Stimulated activated CD8-positive, alpha-beta memory T cell treated with anti-CD3 and anti-CD28 coated beads, Interleukin-4, amount 100 ng/mL, for 4 hours (primary cell): ENCODE results near the gene DHX16.

Experiments used
- DNase-seq, 2 donors: peaks; one replicate each; pipeline ENCODE4 v3.0.0-alpha.2; 2020; ENCODE audit warnings: low read depth in 2 of 2, low spot score in 1 of 2

Gene DHX16

DNA sequence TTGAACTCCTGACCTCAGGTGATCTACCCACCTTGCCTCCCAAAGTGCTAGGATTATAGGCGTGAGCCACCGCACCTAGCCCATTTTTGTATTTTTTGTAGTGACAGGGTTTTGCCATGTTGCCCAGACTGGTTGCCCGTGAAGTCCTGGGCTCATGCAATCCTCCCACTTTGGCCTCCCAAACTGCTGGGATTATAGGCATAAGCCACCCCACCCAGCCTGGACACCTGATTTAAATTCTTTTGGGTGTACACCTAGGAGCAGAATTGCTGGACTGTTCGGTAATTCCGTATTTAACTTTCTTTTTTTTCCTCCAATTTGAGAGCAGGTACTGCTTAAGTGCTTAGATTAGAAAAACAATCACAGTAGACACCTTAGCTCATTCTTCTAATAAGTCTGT, 23.6 kb upstream of the DHX16 start:
- DNase-seq: no peak

GRCh38 chr6:30691208-30691847, 18.5 kb upstream of the DHX16 start:
- DNase-seq: no peak

DNA sequence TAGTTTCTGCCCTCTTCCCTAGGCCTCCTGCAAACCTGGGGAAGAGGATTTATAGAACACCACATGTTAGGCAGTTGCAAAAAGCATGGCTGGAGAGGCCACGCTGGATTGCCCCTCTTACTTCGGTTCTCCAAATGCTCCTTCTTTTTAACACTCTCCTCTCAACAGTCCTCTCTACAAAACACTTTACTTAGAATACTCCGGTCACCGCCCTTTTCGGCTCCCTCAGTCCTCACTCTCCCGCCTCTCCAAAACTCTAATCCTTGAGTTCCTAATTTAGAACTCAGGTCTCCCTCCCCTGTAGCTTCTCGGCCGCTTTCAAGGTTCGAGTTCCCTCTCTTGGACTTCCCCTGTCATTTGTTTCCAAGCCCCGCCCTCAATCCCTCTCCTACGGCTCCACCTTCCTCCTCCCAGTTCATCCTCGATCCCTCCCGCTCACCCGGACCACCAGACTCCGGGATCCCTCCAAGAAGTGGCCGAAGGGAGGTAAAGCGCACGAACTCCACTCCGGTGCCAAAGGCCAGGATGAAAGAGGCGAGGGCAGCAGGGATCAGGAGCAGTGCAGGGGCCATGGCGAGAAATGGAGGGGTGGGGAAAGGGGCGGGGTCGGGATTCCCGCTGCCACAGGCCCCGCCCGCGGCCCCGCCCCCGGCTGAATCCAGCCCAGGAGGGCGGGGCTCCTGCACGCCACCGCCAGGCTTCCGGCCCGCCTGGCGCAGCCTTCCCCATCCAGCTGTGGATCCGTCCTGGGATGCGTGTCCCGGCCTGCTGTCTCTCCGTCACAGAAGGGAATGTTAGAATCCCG, 17.8 kb upstream of the DHX16 start, which contains the start of gene NRM:
TSS of gene NRM (minus strand) at position 582 of the 805 bp plus-strand sequence. CDS start at position 572, 10 bp downstream.
- peak in 1 of 2 donors; percentile 46 for DNase-seq

DNA sequence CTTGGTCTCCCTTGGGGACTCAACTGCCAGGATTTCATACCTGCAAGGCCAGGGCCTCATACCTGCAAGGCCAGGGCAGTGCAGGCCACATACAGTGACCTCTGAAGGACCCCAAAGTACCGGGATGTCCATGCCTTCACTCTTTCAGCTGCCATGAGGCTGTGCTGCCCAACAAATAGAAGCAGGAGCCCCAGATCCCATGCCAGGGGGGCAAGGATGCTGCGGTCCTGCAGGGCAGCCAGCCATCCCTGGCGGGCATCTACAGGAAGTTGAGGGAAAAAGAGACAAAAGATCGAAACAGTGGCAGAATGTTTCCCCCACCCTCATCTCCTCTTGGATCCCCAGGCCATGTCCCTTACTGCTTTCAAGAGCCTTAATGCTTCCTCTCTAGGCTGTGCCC, 17.2 kb upstream of the DHX16 start:
- no peak for DNase-seq

GRCh38 chr6:30689022-30689865, 16.4 kb upstream of the DHX16 start:
- no peak for DNase-seq

- DNase-seq: no peak
These were observed 15.8 kb upstream of the DHX16 start for GRCh38 chr6:30688569-30688968.

GRCh38 chr6:30687659-30688431, 15.0 kb upstream of the DHX16 start:
- no peak for DNase-seq

GRCh38 chr6:30686908-30687658, 14.3 kb upstream of the DHX16 start:
- DNase-seq: peak; percentile 48 to 68

- peak; percentile 72 for DNase-seq
These were observed 13.5 kb upstream of the DHX16 start, which contains the start of gene PPP1R18 for GRCh38 chr6:30686009-30686907. Gene PPP1R18, minus strand, starts transcription at chr6:30686645. Its CDS starts 627 bp downstream, at chr6:30686018.

DNA sequence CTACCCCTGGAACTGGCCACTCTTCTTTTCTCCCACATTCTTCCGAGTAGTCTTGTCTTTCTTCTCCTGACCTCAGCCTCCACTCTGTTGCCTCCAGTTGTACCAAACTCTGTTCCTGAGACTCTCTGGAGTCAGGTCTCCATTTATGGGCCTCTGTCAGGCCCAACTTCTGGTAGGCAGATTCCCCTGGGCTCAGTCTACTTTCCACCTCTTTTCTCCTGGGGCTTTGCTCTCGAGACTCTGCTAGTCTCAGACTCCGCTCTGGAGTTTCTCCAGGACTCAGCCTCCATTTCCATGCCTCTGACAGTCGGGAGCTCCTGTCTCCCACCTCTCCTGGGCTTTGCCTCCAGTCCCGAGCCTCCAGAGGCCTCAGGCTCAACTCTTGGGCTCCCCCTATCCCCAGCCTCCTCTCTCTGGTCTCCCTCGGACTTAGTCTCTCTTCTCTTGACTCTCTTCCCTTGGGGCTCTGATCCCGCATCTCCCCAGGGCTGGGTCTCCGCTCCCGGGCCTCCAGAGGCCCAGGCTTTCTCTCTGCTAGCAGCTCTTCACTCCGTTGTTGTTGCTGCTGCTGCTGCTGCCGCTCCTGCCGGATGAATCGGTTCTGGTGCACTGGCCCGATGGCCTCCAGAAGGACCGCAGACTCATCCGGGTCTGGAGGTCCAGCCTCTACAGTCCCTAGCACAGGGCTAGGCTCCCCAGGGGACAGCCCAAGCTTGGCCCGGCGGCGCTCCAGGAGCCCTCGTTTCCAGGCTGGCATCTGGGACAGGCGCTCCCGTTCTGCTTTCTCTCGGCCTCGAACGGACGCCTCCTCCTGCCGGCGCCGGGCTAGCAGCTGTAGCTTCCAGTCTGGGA, 12.6 kb upstream of the DHX16 start:
- DNase-seq: no peak

GRCh38 chr6:30684386-30685156, 11.8 kb upstream of the DHX16 start:
- DNase-seq: peak in 1 of 2 donors; percentile 40

GRCh38 chr6:30683980-30684338, 11.2 kb upstream of the DHX16 start:
- DNase-seq: no peak

GRCh38 chr6:30683183-30683979, 10.6 kb upstream of the DHX16 start:
- DNase-seq: no peak

DNA sequence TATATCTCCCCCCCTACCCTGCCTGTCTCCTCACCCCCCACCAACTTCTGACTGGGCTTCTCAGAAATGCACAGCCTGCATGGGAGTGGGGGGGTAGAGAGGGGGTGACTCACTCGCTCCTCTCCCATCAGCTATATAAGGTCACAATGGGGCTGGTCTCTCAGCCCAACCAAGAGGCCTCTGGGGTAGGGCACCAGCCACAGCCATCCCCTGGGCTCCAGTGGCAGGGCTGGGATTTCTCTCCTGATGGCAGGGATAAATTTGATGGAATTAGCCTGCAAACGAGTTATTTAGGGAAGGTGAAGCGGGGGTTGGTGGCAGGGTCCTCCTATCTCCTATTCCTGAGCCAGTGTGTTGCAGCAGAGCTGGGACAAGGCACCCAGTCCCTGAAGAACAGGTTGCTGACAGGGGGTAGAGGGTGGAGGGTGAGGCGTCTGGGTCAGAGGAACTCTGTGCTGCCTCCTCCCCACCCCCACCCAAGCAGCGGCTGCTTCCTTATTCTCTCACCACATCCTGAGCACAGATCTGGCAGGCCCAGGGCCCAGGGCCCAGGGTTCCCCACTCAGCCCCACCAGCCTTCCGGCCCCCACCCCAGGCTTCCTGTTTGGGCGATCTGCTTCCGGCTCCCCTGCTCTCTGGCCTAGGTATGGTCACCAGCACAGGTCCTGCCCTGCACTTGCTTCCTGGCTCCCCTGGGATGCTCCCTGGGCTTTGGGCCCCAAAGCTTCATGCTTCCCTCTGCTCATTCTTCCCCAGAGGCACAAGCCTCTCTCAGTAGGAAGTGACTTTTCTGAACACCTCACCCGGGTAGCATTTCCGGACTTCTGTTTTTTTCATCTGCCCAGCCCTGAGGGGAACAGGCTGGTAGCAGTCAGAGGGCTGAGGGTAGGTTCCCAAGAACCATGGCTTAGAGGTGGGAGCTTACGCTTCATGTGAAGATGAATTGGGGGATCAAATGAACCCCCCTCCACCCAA, 9.6 kb upstream of the DHX16 start:
- DNase-seq: peak; percentile 55 to 77

- no peak for DNase-seq
These were observed 8.9 kb upstream of the DHX16 start for GRCh38 chr6:30681766-30682142.
